HG03521 (cell line): ENCODE results near the gene ALOX5.
A peak's percentile ranks its signal among the peaks of the same experiment; 100 is the strongest.
"Not testable (repeated sequence)": the region's sequence is repeated elsewhere in the genome, so short reads cannot be mapped to it uniquely, and the experiment has no call there.

ENCODE experiments used
- ATAC-seq: cut with Tn5 transposase; IDR thresholded peaks from one replicate; pipeline ENCODE4 v1.9.1; 2021; ENCODE audit warnings: mild to moderate bottlenecking, moderate library complexity; ENCODE audit not compliant: unreplicated experiment

The ALOX5 gene

GRCh38 chr10:45404087-45404769 lies 30.2 kb downstream of the ALOX5 start:
- no peak for ATAC-seq

- no peak for ATAC-seq
These were observed 30.7 kb downstream of the ALOX5 start for GRCh38 chr10:45404770-45405120.

DNA sequence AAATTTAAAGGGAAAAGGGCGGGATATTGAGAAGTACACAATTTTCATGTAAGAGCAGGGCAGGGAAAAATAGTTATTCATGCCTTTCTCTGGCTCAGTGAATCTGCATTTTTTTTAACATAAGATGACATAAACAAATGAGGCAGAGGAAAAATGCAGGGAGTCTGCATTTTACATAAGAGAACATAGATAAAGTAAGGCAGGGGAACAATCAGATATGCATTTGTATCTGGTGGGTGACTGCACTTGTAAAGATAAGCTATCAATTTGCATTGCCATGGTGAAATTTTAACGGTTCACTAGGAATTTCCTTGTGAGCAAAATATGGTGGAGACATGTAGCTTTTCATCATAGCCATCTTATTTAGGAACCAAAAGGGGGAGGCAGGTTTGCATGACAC lies 33.5 kb downstream of the ALOX5 start:
- ATAC-seq = no peak

GRCh38 chr10:45408421-45409319 lies 34.7 kb downstream of the ALOX5 start:
- no peak for ATAC-seq

DNA sequence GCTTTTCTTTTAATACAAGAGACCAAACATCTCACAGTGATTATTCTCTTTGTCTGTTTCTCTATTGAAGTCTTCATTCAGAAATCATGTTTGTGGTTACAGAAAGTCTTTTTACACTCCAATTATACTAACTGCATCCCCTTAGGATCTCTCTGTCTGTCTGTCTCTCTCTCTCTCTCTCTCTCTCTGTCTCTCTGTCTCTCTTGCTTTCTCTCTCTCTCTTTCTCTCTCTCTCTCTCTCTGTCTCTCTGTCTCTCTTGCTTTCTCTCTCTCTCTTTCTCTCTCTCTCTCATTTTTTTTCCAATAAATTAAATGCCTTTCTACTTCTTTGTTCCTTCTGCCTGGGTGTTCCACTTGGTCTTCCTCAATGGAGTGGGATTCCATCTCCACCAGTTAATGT lies 35.3 kb downstream of the ALOX5 start:
- ATAC-seq = not testable (repeated sequence)

GRCh38 chr10:45409782-45410181 lies 35.8 kb downstream of the ALOX5 start:
- no peak for ATAC-seq

GRCh38 chr10:45410489-45410806 lies 36.4 kb downstream of the ALOX5 start:
- no peak for ATAC-seq

DNA sequence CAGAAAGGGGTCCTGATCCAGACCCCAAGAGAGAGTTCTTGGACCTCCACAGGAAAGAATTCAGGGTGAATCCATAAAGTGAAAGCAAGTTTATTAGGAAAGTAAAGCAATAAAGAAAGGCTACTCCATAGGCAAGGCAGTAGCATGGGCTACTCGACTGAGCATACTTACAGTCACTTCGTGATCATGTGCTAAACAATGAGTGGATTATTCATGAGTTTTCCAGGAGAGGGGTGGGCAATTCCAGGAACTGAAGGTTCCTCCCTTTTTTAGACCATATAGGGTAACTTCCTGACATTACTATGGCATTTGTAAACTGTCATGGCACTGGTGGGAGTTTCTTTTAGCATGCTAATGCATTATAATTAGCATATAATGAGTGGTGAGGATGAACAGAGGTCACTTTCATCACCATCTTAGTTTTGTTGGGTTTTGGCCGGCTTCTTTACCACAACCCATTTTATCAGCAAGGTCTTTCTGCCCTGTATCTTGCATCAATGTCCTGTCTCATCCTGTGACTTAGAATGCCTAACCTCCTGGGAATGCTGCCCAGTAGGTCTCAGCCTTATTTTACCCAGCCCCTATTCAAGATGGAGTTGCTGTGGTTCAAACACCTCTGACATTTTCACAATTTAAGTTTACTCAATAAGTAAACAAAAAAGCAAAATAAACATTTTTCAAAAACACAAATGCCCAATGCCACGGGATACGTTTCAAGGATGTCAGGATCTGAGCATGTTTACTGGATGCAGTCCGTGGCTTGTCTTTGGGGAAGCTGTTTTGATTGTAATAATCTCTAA lies 37.0 kb downstream of the ALOX5 start:
- no peak for ATAC-seq

- ATAC-seq = no peak
These were observed 37.6 kb downstream of the ALOX5 start for GRCh38 chr10:45411607-45411940.

GRCh38 chr10:45415062-45415461 lies 41.0 kb downstream of the ALOX5 start:
- ATAC-seq = not testable (repeated sequence)

DNA sequence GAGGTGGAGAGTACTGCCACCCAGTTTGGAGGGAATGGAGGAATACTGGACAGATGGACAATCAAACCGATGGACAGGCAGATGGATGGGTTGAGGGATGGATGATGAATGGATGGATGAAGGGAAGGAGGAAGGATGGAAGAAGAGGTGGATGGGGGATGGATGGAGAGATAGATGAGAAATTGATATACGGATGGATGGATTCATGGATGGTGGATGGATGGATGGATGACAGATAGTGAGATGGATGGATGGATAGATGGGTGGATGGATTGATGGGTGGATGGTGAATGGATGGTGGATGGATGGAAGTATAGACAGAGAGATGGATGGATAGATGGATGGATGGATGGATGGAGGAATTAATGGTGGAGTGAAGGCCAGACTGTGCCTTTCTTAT lies 42.6 kb downstream of the ALOX5 start:
- ATAC-seq = no peak

GRCh38 chr10:45417746-45418145 lies 43.7 kb downstream of the ALOX5 start:
- no peak for ATAC-seq

GRCh38 chr10:45418417-45418848 lies 44.4 kb downstream of the ALOX5 start:
- ATAC-seq = no peak

- ATAC-seq = peak; percentile 69
These were observed 45.0 kb downstream of the ALOX5 start for GRCh38 chr10:45418849-45419675.

DNA sequence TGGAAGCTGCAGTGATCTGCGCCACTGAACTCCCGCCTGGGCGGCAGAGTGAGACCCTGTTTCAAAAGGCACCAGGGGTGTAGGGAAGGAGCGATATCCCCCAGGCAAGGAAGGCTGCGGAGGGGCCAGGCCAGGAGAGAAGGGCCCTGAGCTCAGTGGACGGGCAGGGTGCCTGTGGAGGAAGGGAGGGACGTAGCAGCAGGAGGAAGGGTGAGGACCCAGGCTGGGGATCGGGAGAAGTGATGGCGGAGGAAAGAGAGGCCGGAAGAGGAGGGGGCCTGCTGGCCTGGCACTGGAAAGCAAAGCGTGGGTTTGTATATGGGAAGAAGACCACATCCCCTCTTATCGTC lies 45.6 kb downstream of the ALOX5 start:
- no peak for ATAC-seq

GRCh38 chr10:45420453-45421192 lies 46.6 kb downstream of the ALOX5 start:
- ATAC-seq = peak; percentile 36

- no peak for ATAC-seq
These were observed 47.4 kb downstream of the ALOX5 start for GRCh38 chr10:45421221-45422097.

DNA sequence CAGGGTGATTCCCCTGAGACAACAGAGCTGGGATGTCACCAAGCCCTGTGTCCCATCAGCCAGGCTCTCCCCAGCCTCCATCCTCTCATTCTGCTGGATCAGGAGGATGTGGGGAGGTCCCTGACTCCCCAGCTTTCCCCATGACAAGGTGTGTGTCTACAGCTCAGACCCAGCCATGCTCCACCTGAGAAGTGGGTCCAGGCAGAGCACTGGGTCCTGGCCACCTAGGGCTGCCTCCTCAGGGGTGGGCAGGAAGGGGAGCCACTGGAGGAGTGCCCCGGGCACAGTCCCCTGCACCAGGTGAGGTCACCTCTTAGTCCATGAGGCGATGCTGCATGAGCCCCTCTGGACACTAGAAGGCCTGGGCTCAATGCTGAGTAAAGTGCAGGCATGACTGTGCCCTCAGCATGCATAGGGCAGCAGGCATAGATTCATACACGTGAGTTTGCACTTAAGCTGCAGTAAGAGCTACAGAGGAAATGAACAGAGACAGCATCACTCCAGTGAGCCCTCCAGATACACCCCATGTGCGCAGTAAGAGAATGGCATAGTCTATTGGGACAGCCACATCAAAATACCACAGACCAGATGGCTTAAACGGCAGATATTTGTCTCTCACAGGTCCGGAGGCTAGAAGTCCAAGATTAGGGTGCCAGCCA lies 48.3 kb downstream of the ALOX5 start:
- no peak for ATAC-seq
